Measurements from ENCODE around the gene HRH4. TPM values are rescaled to one million over a fixed set of nuclear protein-coding genes. Genes with fewer than 3 reads are reported as not detected.
A peak's percentile ranks its signal among the peaks of the same experiment; 100 is the strongest.

HRH4 gene
- polyA plus RNA-seq, 1 of the 3 experiments (the other 2 are of a cell fraction): not detected

- DNase-seq: no peak
- Histone ChIP-seq H3K4me2 (no peak overlapping the region), H3K27me3 (ENCODE audit: insufficient read depth) (no peaks in the 10 kb centered on the region), H4K20me1 (ENCODE audit: insufficient read depth) (no peaks in the 10 kb centered on the region), H3K9ac (no peak overlapping the region), H3K4me3 (ENCODE audit: low read depth in 2 of 2, low read length in 1 of 2) (no peak overlapping the region), H3K9me2 (no peaks in the 10 kb centered on the region), H3K27ac (ENCODE audit: low read depth in 2 of 2, low read length in 1 of 2) (no peak overlapping the region), H3F3A (replicated peaks; ENCODE audit: insufficient read depth) (no peaks in the 10 kb centered on the region), H3K9me3 (no peaks in the 10 kb centered on the region), H3K79me2 (ENCODE audit: insufficient read depth) (no peaks in the 10 kb centered on the region), H2AFZ (ENCODE audit: low read depth) (no peak overlapping the region), H3K36me3 (replicated peaks in 1 of 2; ENCODE audit: control insufficient read depth in 1 of 2, insufficient read depth in 2 of 2, low read length in 1 of 2) (no peaks in the 10 kb centered on the region), H3K4me1 (ENCODE audit: control insufficient read depth in 1 of 2, insufficient read depth in 2 of 2, low read depth in 1 of 2, low read length in 1 of 2) (no peaks in the 10 kb centered on the region)
- ChIA-PET CTCF (no interaction called here), POLR2A (no interaction called here)
- TF ChIP-seq RFX5 (IDR thresholded peaks at IDR 0.05; ENCODE audit: low read length) (no peak), NFIC (IDR thresholded peaks at IDR 0.05; ENCODE audit: borderline replicate concordance) (no peak), ZBTB33 (IDR thresholded peaks at IDR 0.05; ENCODE audit: borderline replicate concordance, low read depth) (no peak), REST (IDR thresholded peaks at IDR 0.05; ENCODE audit: low read depth, low read length) (no peak)
- WGBS (ENCODE audit: low lambda C conversion rate): 67% methylated on average over 1 of the region's 1 CpG
Measured at GRCh38 chr18:24509435-24509834, 49.0 kb downstream of the HRH4 start.

DNA sequence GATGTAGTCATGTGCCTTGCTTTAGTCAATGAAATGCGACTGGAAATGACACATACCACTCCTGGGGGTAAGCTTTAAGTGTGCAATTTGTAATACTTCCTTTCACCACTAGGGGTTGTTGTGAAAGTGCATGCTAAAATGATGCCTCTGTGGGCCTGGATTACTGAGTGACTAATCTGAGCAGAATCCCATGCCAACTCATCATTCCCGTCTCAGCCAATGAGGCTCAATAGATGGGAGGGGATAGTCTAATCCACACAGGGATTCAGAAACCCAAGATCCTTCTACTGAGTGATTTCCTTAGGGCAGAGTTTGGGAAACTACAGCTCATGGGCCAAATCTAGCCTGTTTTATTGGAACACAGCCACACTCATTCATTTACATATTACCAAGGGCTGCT is 54.0 kb downstream of the HRH4 start:
- Histone ChIP-seq H2AFZ (ENCODE audit: low read depth) (no peak overlapping the region), H4K20me1 (ENCODE audit: insufficient read depth) (no peaks in the 10 kb centered on the region), H3K36me3 (replicated peaks in 1 of 2; ENCODE audit: control insufficient read depth in 1 of 2, insufficient read depth in 2 of 2, low read length in 1 of 2) (no peaks in the 10 kb centered on the region), H3F3A (replicated peaks; ENCODE audit: insufficient read depth) (no peaks in the 10 kb centered on the region), H3K27me3 (ENCODE audit: insufficient read depth) (no peaks in the 10 kb centered on the region), H3K4me1 (ENCODE audit: control insufficient read depth in 1 of 2, insufficient read depth in 2 of 2, low read depth in 1 of 2, low read length in 1 of 2) (no peaks in the 10 kb centered on the region), H3K27ac (ENCODE audit: low read depth in 2 of 2, low read length in 1 of 2) (no peak overlapping the region), H3K9me2 (no peaks in the 10 kb centered on the region), H3K4me3 (ENCODE audit: low read depth in 2 of 2, low read length in 1 of 2) (no peak overlapping the region), H3K4me2 (no peak overlapping the region), H3K9me3 (no peaks in the 10 kb centered on the region), H3K9ac (no peak overlapping the region), H3K79me2 (ENCODE audit: insufficient read depth) (no peaks in the 10 kb centered on the region)
- ChIA-PET POLR2A (no interaction called here), CTCF (interaction anchor here (0.7 to 2.7 kb wide), 19 partner anchors 8 to 229 kb away, joined by 3 to 24 read pairs (median 4); no protein-coding TSS in a partner anchor)
- peak; percentile 62 for TF ChIP-seq CTCF (IDR thresholded peaks at IDR 0.05)
- no peak for TF ChIP-seq TEAD4 (IDR thresholded peaks at IDR 0.05; ENCODE audit: borderline replicate concordance, insufficient read depth)
- peak; percentile 39 for DNase-seq
- 29% methylated on average over 2 of the region's 2 CpGs for WGBS (ENCODE audit: low lambda C conversion rate)
